Immature natural killer cell (primary cell): ENCODE measurements around the gene FBLIM1. TPM values are rescaled to one million over a fixed set of nuclear protein-coding genes. Genes with fewer than 3 reads are reported as not detected.
A peak's percentile ranks its signal among the peaks of the same experiment; 100 is the strongest.

Source experiments
- DNase-seq, 3 donors: peaks; one replicate each; pipeline ENCODE4 v3.0.0; 2022; ENCODE audit warnings: mixed read lengths in 1 of 3
- H3K27ac Mint-ChIP-seq, 6 donors: one replicate each; pipeline ENCODE4 v1.8.0; 2020; ENCODE audit warnings: mixed read lengths in 6 of 6, mild to moderate bottlenecking in 5 of 6, inconsistent platforms in 4 of 6, moderate library complexity in 3 of 6
- H3K27me3 Mint-ChIP-seq, 3 donors: one replicate each; pipeline ENCODE4 v1.8.0; 2020 to 2021; ENCODE audit warnings: low read depth in 3 of 3, mild to moderate bottlenecking in 3 of 3, mixed read lengths in 3 of 3, moderate library complexity in 3 of 3, inconsistent platforms in 1 of 3
- H3K36me3 Mint-ChIP-seq, 3 donors: one replicate each; pipeline ENCODE4 v1.8.0; 2020; ENCODE audit warnings: mixed read lengths in 3 of 3, inconsistent platforms in 2 of 3, mild to moderate bottlenecking in 2 of 3
- H3K4me1 Mint-ChIP-seq, 2 donors: one replicate each; pipeline ENCODE4 v1.8.0; 2020; ENCODE audit warnings: inconsistent platforms in 2 of 2, mild to moderate bottlenecking in 2 of 2, mixed read lengths in 2 of 2, moderate library complexity in 1 of 2
- H3K4me3 Mint-ChIP-seq, 5 donors: one replicate each; pipeline ENCODE4 v1.8.0; 2020; ENCODE audit warnings: mild to moderate bottlenecking in 5 of 5, mixed read lengths in 5 of 5, inconsistent platforms in 3 of 5, moderate library complexity in 3 of 5
- H3K9me3 Mint-ChIP-seq, 6 donors: one replicate each; pipeline ENCODE4 v1.8.0; 2020; ENCODE audit warnings: mild to moderate bottlenecking in 6 of 6, mixed read lengths in 6 of 6, inconsistent platforms in 4 of 6, moderate library complexity in 3 of 6
- polyA plus RNA-seq, 3 donors: library from polyadenylated mRNA; unstranded; fragments of 300-500 nt; fragmentation: Illumina TruSeq; gene quantifications; one replicate each; pipeline ENCODE4 v1.2.3, GENCODE V29; 2021

The FBLIM1 gene
- polyA plus RNA-seq, 3 donors from 2014 or later: not detected

- Mint-ChIP-seq H3K27me3 (peaks cover 0 to 4% (median 0%) of the 10 kb centered on the region in 3 donors), H3K36me3 (peaks cover 0 to 4% (median 0%) of the 10 kb centered on the region in 3 donors), H3K4me3 (no peak overlapping the region), H3K9me3 (no peaks in the 10 kb centered on the region), H3K4me1 (no peaks in the 10 kb centered on the region), H3K27ac (no peak overlapping the region)
- no peak for DNase-seq
Observed at GRCh38 chr1:15734296-15734695, 24.3 kb upstream of the FBLIM1 start.

DNA sequence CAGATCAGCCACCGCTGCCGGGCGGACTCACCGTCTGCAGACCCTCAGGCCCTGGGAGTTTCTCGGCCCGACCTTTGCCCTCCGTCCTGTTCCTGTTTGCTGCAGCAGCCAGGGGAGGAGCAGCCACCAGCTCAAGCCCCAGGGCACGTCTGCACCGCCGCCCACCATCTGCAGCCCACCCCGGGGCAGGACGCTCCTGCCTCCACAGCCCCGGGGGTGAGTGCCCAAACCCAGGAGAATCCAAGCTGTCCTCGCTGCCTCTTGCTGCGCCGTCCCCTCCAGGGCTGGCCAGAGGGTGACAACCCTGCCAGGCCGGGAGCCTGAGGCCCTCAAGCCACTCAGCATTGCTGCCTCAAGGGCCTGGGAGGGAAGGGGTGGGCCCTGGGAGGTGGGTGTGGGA is 23.7 kb upstream of the FBLIM1 start:
- no peak for DNase-seq
- H3K27me3 Mint-ChIP-seq: peaks cover 0 to 2% (median 0%) of the 10 kb centered on the region in 3 donors
- no peaks in the 10 kb centered on the region for H3K4me1 Mint-ChIP-seq
- no peak overlapping the region for H3K4me3 Mint-ChIP-seq
- no peaks in the 10 kb centered on the region for H3K9me3 Mint-ChIP-seq
- no peak overlapping the region for H3K27ac Mint-ChIP-seq
- peaks cover 0 to 4% (median 0%) of the 10 kb centered on the region in 3 donors for H3K36me3 Mint-ChIP-seq

DNA sequence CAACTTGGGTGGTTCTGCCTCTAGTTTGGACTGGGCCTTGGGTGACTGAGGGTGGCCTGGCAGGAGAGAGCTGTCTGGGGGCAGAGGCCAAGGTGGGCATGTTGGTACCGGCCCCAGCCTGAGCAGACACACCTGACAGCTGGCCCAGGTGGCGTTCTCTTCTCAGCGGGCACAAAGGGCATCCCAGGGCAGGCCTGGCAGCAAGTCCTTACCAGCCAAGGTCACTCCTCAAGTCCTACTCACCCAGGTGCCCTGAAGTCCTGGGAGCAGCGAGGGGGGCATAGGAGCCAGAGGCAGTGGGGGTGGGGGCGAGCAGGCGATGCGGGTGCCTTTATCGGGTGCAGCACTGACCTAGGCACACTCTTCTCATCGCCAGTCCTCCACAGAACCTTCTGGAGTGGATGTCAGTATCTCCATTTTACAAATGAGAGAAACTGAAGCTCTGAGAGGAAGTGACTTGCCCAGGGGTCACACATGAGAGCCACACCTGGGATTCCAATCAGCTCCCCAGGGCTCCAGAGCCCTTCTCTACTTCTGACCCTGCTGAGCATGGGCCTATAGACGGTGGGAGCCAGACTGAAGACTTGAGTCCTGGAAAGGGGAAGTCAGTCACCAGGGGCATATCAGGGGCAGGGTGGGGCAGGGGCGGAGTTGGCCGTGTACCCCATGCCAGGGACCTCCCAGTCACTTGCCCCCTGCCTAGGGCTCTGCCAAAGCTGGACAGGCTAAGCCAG is 23.1 kb upstream of the FBLIM1 start:
- Mint-ChIP-seq H3K27ac (no peak overlapping the region), H3K36me3 (peaks cover 0 to 4% (median 0%) of the 10 kb centered on the region in 3 donors), H3K4me3 (no peak overlapping the region), H3K9me3 (no peaks in the 10 kb centered on the region), H3K27me3 (peaks cover 0 to 2% (median under 1%) of the 10 kb centered on the region in 3 donors), H3K4me1 (no peaks in the 10 kb centered on the region)
- no peak for DNase-seq

GRCh38 chr1:15736038-15736891 is 22.3 kb upstream of the FBLIM1 start, which contains the start of gene SLC25A34:
SLC25A34 (plus strand) TSS chr1:15736258; CDS start chr1:15736486, 228 bp downstream.
- Mint-ChIP-seq H3K4me1 (peaks cover 0 to under 1% of the 10 kb centered on the region in 2 donors), H3K36me3 (peaks cover 0 to 4% (median 0%) of the 10 kb centered on the region in 3 donors), H3K4me3 (no peak within 1 kb of the TSS), H3K27me3 (peaks cover 0 to 2% (median 0%) of the 10 kb centered on the region in 3 donors), H3K27ac (no peak within 1 kb of the TSS), H3K9me3 (no peaks in the 10 kb centered on the region)
- DNase-seq: no peak

DNA sequence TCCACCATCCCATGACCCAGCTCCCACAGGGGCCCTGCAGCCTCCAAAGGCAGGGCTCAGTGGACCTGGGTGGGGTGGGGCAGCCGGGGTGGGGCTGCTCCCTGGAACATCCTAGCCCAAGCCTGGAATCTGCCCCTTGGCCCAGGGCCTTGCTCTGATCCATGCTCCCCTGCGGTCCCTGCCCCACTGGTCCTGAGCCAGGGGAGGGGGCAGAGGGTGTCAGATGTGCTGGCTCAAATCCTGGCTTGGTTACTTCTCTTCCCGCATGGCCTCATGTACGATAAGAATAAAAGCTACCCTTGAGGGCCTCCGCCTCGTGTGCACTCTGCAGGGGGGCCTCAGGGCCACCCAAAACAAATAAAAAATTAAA is 21.7 kb upstream of the FBLIM1 start:
- H3K4me3 Mint-ChIP-seq: no peak overlapping the region
- DNase-seq: no peak
- peaks cover 0 to 1% of the 10 kb centered on the region in 2 donors for H3K4me1 Mint-ChIP-seq
- H3K36me3 Mint-ChIP-seq: peaks cover 0 to 4% (median 0%) of the 10 kb centered on the region in 3 donors
- no peaks in the 10 kb centered on the region for H3K9me3 Mint-ChIP-seq
- H3K27me3 Mint-ChIP-seq: peaks cover 0 to 2% (median 0%) of the 10 kb centered on the region in 3 donors
- H3K27ac Mint-ChIP-seq: no peak overlapping the region

GRCh38 chr1:15737324-15738319 is 21.0 kb upstream of the FBLIM1 start:
- no peak for DNase-seq
- H3K36me3 Mint-ChIP-seq: peaks cover 0 to 4% (median 0%) of the 10 kb centered on the region in 3 donors
- H3K27me3 Mint-ChIP-seq: peaks cover 0 to 2% (median 0%) of the 10 kb centered on the region in 3 donors
- H3K4me3 Mint-ChIP-seq: no peak overlapping the region
- peaks cover 0 to 1% of the 10 kb centered on the region in 2 donors for H3K4me1 Mint-ChIP-seq
- H3K9me3 Mint-ChIP-seq: no peaks in the 10 kb centered on the region
- H3K27ac Mint-ChIP-seq: no peak overlapping the region

GRCh38 chr1:15738416-15739113 is 20.0 kb upstream of the FBLIM1 start:
- H3K27ac Mint-ChIP-seq: peak overlapping the region in 1 of 6 donors; percentile 34
- H3K9me3 Mint-ChIP-seq: no peaks in the 10 kb centered on the region
- DNase-seq: no peak
- H3K4me3 Mint-ChIP-seq: no peak overlapping the region
- peaks cover 0 to 2% (median 0%) of the 10 kb centered on the region in 3 donors for H3K27me3 Mint-ChIP-seq
- peaks cover 0 to 1% of the 10 kb centered on the region in 2 donors for H3K4me1 Mint-ChIP-seq
- H3K36me3 Mint-ChIP-seq: no peaks in the 10 kb centered on the region

- H3K4me3 Mint-ChIP-seq: no peak overlapping the region
- H3K4me1 Mint-ChIP-seq: peaks cover 0 to 1% of the 10 kb centered on the region in 2 donors
- no peaks in the 10 kb centered on the region for H3K9me3 Mint-ChIP-seq
- H3K27me3 Mint-ChIP-seq: peaks cover 0 to 2% (median 0%) of the 10 kb centered on the region in 3 donors
- DNase-seq: no peak
- no peaks in the 10 kb centered on the region for H3K36me3 Mint-ChIP-seq
- no peak overlapping the region for H3K27ac Mint-ChIP-seq
Observed at GRCh38 chr1:15739259-15739658, 19.3 kb upstream of the FBLIM1 start.

DNA sequence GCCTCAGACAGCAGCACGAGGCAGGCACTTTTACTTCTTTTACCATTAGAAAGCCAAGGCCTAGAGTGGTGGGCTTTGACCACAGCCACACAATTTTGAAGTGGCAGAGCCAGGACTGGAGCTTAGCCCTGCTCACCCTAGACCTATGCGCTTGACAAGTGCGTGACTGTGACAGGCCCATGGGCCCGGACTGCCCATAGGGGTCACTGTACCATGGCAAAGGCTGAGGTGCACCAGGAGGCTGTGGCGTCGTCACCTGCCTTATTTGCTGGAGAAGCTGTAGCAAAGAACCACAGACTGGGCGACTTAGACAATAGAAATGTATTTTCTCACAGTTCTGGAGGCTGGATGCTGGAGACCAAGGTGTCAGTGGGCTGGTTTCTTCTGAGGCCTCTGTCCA is 18.9 kb upstream of the FBLIM1 start:
- DNase-seq: no peak
- Mint-ChIP-seq H3K27me3 (peaks cover 0 to 2% (median 0%) of the 10 kb centered on the region in 3 donors), H3K4me1 (peaks cover 0 to 1% of the 10 kb centered on the region in 2 donors), H3K27ac (no peak overlapping the region), H3K36me3 (no peaks in the 10 kb centered on the region), H3K9me3 (no peaks in the 10 kb centered on the region), H3K4me3 (no peak overlapping the region)

DNA sequence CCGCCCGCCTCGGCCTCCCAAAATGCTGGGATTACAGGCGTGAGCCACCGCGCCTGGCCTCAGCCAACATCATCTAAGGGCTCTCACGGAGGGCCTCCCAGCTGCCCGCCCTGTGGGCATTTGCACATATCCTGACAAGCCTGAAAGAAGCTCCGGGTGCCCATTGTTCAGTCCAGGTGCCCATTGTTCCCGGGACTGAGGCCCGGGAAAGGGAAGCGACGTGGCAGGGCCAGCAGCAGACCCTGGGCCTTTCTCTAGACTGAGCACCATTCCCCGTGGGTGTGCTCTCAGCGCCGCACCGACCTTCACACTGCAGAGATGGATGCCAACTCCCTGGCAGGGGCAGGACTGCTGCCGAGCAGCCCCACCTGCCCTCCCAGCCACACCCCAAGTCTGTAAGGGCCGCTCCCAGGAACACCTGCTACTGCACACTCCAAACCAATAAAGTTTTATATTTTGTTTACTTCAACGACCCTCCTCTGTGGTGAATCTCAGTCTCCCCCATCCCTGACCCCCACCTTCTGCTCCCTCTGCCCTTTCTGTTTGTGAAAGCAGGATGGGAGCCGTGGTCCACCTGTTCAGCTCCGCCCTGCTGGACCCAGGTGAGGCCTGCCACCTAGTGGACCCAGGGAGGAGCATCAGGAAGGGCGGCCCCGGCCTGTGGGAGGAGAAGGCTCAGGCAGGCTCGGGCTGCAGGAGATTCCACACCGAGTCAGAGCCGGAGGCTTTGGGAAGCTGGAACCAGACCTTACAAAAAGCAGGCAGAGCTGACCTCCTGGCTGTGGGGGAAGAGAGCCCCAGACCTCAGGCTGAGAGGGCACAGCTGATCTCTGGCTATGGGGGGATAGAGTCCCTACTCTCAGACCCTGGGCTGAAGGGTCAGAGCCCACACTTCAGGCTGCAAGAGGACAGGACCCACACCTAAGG is 17.4 kb upstream of the FBLIM1 start:
- no peak overlapping the region for H3K4me3 Mint-ChIP-seq
- DNase-seq: peak; percentile 18 to 32 (median 23)
- H3K36me3 Mint-ChIP-seq: no peaks in the 10 kb centered on the region
- H3K9me3 Mint-ChIP-seq: no peaks in the 10 kb centered on the region
- no peak overlapping the region for H3K27ac Mint-ChIP-seq
- peaks cover 0 to 2% (median 0%) of the 10 kb centered on the region in 3 donors for H3K27me3 Mint-ChIP-seq
- H3K4me1 Mint-ChIP-seq: peaks cover 0 to 1% of the 10 kb centered on the region in 2 donors

DNA sequence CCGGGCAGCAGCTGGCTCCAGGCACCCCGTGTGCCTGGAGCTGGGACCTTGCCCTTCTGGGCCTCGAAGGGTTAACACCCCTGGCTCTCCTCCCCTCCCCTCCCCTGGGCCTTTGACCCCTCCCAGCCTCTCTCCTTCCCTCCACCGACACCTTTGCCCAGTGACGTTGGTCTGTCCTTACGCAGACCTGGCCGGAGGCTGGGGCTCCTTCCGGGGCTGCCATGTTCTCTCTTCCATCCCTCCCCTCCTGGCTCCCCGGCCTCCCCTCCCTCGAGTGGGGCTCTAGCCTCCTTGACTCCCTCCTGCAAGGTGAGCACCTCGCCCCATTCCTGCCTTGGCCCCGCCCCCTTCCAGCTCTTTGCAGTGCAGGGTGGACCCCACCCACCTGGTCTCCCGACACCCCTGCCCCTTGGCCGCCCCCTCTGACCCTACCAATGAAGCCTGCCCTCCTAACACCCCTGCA is 16.2 kb upstream of the FBLIM1 start, which contains the start of gene TMEM82:
TSS of gene TMEM82 (plus strand) at position 161 of the 463 bp plus-strand sequence. CDS start at position 222, 61 bp downstream.
- H3K27ac Mint-ChIP-seq: no peak within 1 kb of the TSS
- H3K4me3 Mint-ChIP-seq: no peak within 1 kb of the TSS
- H3K9me3 Mint-ChIP-seq: no peaks in the 10 kb centered on the region
- peaks cover 0 to 1% of the 10 kb centered on the region in 2 donors for H3K4me1 Mint-ChIP-seq
- H3K27me3 Mint-ChIP-seq: peaks cover 0 to 2% (median 0%) of the 10 kb centered on the region in 3 donors
- DNase-seq: no peak
- H3K36me3 Mint-ChIP-seq: no peaks in the 10 kb centered on the region
